Measurements from ENCODE around the gene ALDH4A1. TPM values are rescaled to one million over a fixed set of nuclear protein-coding genes. Genes with fewer than 3 reads are reported as not detected.
A peak's percentile ranks its signal among the peaks of the same experiment; 100 is the strongest.

ALDH4A1 gene, protein sequence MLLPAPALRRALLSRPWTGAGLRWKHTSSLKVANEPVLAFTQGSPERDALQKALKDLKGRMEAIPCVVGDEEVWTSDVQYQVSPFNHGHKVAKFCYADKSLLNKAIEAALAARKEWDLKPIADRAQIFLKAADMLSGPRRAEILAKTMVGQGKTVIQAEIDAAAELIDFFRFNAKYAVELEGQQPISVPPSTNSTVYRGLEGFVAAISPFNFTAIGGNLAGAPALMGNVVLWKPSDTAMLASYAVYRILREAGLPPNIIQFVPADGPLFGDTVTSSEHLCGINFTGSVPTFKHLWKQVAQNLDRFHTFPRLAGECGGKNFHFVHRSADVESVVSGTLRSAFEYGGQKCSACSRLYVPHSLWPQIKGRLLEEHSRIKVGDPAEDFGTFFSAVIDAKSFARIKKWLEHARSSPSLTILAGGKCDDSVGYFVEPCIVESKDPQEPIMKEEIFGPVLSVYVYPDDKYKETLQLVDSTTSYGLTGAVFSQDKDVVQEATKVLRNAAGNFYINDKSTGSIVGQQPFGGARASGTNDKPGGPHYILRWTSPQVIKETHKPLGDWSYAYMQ
- total RNA-seq (1 to 10 TPM; 1.6 to 2.5 TPM), polyA plus RNA-seq (1 to 10 TPM in 1 of 3 donors, under 1 TPM in 2; 0.31 to 2.0 (median 0.39) TPM), total RNA-seq (0.98 to 5.6 (median 4.0) reads per million in 6 experiments)

DNA sequence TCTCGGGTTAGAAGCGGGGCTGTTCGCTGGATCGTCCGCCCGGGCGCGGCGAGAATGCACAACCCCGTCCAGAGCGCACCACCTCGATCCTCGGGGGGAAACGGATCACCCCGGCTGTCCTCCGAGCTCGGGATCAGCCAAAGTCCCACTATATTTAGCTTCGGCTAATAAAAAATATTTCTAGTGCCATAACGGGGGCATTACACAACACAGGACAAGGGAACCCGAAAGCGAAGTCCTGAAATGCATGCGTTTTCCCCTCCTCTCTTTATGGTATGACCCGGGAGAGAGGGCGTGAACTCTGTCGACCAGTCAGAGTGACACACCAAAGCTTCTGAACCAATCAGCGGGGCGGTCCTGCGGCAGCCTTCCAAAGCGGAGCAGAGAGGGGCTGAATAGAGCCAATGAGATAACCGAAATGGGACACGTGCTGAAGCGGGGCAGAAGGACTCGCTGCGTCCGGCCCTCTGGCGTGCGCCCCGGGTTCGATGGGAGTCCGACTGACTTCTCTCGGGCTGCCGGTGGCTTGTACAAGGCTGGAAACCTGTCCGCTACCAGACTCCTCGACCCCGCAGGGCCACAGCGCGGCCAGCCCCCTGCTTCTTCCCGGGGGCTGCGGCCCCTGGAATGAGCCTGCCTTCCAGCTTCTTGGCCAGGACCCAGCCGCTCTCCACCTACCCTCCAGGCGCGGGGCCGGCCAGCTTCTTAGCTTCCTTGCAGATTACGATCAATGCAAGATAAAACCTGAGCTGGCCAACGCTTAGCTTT is at the start of gene ALDH4A1:
TSS of gene ALDH4A1 (minus strand) at position 33 of the 768 bp plus-strand sequence. CDS start at position 1, 32 bp downstream.
- DNase-seq (peak; percentile 77 to 97 (median 92)), ATAC-seq (peak; percentile 96 to 98)
- peaks cover 15 to 58% (median 37%) of the 10 kb centered on the region in 4 donors for H3K4me1 Mint-ChIP-seq
- no peaks in the 10 kb centered on the region for H3K9me3 Mint-ChIP-seq
- H3K4me3 Mint-ChIP-seq: peak within 1 kb of the TSS; percentile 88 to 95 (median 92)
- no peaks in the 10 kb centered on the region for H3K27me3 Mint-ChIP-seq
- H3K27ac Mint-ChIP-seq: peak within 1 kb of the TSS; percentile 82 to 99 (median 98)
- peaks cover 0 to 9% (median under 1%) of the 10 kb centered on the region in 3 donors for H3K36me3 Mint-ChIP-seq
- POLR2A ChIA-PET: interaction anchor here (1.2 to 2.2 kb wide), 8 partner anchors 10 to 171 kb away, joined by 3 to 17 read pairs (median 6); partner anchors contain the start of gene IFFO2

GRCh38 chr1:18951818-18952391 is 49.5 kb upstream of the ALDH4A1 start:
- Mint-ChIP-seq H3K27me3 (no peaks in the 10 kb centered on the region), H3K36me3 (peaks cover 0 to 3% (median 0%) of the 10 kb centered on the region in 3 donors), H3K4me1 (peaks cover 52 to 85% (median 84%) of the 10 kb centered on the region in 4 donors), H3K9me3 (no peaks in the 10 kb centered on the region), H3K27ac (peak overlapping the region; percentile 95 to 100 (median 98)), H3K4me3 (peak overlapping the region; percentile 76 to 95 (median 85))
- POLR2A ChIA-PET: interaction anchor here (1.0 to 25.7 kb wide), 6 partner anchors 9 to 122 kb away, joined by 4 to 430 read pairs (median 5); partner anchors contain the start of gene ALDH4A1
- ATAC-seq: peak; percentile 28 to 50
- DNase-seq: peak; percentile 49 to 88 (median 81)

DNA sequence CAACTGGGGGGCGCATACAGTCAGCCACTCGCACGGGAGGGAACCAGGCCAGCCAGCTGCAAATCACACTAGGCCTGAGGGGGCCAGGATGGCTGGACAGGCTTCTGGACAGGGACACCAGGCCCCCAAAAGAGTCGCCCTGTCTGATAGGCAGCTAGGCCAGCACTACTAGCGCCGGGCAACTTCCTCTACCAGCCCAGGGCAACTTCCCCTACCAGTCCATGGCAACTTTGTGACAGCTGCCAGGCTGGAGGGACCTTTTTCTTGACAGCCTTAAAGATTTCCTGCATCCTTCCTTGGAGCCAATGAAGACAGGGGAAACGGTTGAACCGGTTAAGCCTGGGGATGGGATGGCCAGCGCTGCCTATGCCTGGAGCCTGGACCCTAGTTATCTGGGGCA is 49.1 kb upstream of the ALDH4A1 start:
- Mint-ChIP-seq H3K9me3 (no peaks in the 10 kb centered on the region), H3K4me1 (peaks cover 53 to 89% (median 88%) of the 10 kb centered on the region in 4 donors), H3K27ac (peak overlapping the region; percentile 95 to 100 (median 98)), H3K36me3 (peaks cover 0 to 3% (median 0%) of the 10 kb centered on the region in 3 donors), H3K4me3 (peak overlapping the region; percentile 76 to 95 (median 85)), H3K27me3 (no peaks in the 10 kb centered on the region)
- DNase-seq (peak in 3 of 10 donors; percentile 17 to 33 (median 30)), ATAC-seq (no peak)
- POLR2A ChIA-PET: interaction anchor here (1.0 to 25.7 kb wide), 7 partner anchors 8 to 122 kb away, joined by 4 to 430 read pairs (median 6); partner anchors contain the start of gene ALDH4A1

DNA sequence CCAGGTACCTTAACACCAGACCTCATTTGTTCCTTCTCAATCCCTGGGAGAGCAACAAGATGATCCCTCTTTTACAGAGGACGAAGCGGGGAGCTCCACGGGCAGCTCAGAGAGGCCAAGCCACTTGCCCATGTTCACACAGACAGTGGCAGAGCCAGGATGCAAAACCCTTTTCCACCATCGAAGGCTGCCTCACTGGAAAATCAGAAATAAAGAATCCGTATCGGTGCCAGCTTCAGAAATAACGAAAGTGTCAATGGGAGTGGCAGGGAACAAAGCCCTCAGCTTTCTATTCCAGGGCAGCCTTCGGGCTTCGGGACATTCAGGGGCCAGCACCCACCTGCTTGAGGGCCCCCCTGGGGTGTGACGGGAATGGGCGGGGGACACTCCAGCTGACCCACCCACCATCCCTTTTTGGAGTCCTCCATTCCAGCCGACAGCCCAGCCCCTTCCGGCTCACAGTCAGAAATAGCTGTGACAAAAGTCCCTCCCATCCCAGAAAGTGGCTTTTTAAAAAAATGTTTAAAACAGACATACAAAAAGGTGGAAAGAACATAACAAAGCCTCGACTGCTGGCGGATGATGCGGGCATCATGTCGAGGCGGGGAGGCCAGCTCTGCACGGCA is 48.2 kb upstream of the ALDH4A1 start:
- Mint-ChIP-seq H3K36me3 (peaks cover 0 to 3% (median 0%) of the 10 kb centered on the region in 3 donors), H3K4me1 (peaks cover 57 to 96% (median 94%) of the 10 kb centered on the region in 4 donors), H3K27me3 (no peaks in the 10 kb centered on the region), H3K9me3 (no peaks in the 10 kb centered on the region), H3K27ac (peak overlapping the region; percentile 95 to 100 (median 98)), H3K4me3 (peak overlapping the region; percentile 76 to 95 (median 85))
- POLR2A ChIA-PET: interaction anchor here (1.0 to 25.7 kb wide), 5 partner anchors 9 to 123 kb away, joined by 4 to 430 read pairs (median 11); no protein-coding TSS in a partner anchor
- DNase-seq (peak in 4 of 10 donors; percentile 17 to 29 (median 24)), ATAC-seq (no peak)

- peak overlapping the region; percentile 95 to 100 (median 98) for H3K27ac Mint-ChIP-seq
- peaks cover 60 to 98% (median 97%) of the 10 kb centered on the region in 4 donors for H3K4me1 Mint-ChIP-seq
- peak in 1 of 10 donors; percentile 34 for DNase-seq
- no peaks in the 10 kb centered on the region for H3K9me3 Mint-ChIP-seq
- peaks cover 0 to 3% (median 0%) of the 10 kb centered on the region in 3 donors for H3K36me3 Mint-ChIP-seq
- POLR2A ChIA-PET: interaction anchor here (1.5 to 25.7 kb wide), 4 partner anchors 10 to 124 kb away, joined by 4 to 430 read pairs (median 14); no protein-coding TSS in a partner anchor
- peak overlapping the region; percentile 76 to 95 (median 85) for H3K4me3 Mint-ChIP-seq
- H3K27me3 Mint-ChIP-seq: no peaks in the 10 kb centered on the region
- no peak for ATAC-seq
Observed at GRCh38 chr1:18949686-18950400, 47.5 kb upstream of the ALDH4A1 start.

DNA sequence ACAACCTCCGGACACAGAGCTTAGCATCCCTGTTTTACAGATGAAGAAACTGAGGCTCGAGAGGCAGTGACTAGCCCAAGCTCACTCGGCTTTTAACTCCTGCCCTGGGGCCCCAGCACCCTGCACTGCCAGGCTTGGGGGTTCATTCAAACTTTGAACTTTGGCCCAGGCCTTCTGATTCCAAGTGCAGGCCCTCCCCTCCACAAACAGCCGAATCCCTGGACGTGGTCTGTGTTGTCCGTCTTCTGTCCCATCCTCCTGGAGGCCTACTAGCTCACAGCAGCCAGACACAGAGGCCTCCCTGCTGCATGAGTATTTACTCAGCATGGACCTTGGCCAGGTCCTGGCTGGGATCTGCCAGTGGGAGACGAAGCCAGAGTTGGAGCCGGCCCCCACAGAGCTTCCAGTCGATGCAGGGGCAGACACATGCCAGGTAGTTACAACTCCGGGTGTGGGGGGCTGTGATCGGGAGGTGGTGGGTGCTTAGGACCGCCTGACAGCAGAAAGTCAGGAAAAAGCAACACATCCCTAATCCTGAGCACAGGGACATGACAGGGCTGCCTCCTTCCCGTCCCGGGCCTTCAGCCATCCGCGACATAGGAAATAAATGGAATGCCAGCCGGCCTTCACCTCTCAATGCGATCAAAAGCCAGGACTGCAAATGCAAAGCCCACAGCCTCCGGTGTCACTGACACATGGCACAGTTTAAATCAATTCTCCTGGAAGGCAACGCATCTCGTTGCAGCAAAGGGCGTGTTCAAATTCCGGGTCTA is 46.7 kb upstream of the ALDH4A1 start:
- H3K27me3 Mint-ChIP-seq: no peaks in the 10 kb centered on the region
- POLR2A ChIA-PET: interaction anchor here (0.8 to 25.7 kb wide), 7 partner anchors 8 to 125 kb away, joined by 3 to 430 read pairs (median 7); partner anchors contain the start of gene IFFO2
- peak overlapping the region; percentile 76 to 95 (median 85) for H3K4me3 Mint-ChIP-seq
- ATAC-seq (no peak), DNase-seq (no peak)
- no peaks in the 10 kb centered on the region for H3K9me3 Mint-ChIP-seq
- peak overlapping the region; percentile 96 to 100 (median 98) for H3K27ac Mint-ChIP-seq
- peaks cover 59 to 97% (median 96%) of the 10 kb centered on the region in 4 donors for H3K4me1 Mint-ChIP-seq
- H3K36me3 Mint-ChIP-seq: peaks cover 0 to 3% (median 0%) of the 10 kb centered on the region in 3 donors

DNA sequence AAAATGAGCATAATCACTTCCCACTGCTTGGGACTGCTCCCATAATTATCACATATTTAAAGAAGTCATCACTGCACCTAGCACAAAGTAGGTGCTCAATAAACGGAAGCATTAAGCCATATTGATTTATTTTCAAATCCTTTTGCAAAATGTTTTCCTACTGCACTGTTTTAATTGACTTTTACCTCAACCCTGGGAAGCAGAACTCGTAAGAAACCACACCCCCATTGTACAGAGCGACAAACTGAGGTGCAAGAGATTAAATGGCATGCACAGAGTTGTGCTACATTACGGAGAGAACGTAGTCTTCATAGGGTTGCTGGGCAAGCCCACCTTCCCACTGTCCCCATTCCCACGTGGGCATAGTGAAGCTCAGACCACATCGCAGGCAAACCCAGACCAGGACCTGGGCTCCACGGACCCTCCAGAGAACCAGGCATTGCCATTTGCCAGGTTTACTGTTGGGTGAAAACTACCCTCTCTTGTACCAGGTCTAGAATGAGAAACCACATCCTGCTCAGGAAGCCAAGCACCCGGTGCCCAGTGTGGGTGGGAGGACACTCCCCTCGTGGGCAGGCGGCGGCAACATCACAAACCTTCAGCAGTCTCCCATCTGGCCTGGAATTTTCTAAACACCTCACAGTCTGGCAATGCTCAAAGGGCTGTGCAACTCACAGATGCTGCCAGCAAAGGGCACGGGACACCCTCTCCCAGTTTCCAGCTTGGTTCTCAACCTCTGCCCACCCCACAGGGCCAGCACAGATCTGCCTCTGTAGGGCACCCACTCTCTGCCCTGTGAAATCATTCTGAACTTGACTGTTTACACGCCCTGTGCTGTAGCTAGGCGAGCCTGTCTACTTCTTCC is 45.9 kb upstream of the ALDH4A1 start:
- Mint-ChIP-seq H3K27ac (peak overlapping the region; percentile 92 to 100 (median 98)), H3K36me3 (peaks cover 0 to 6% (median 0%) of the 10 kb centered on the region in 3 donors), H3K9me3 (no peaks in the 10 kb centered on the region), H3K4me3 (peak overlapping the region; percentile 76 to 95 (median 85)), H3K27me3 (no peaks in the 10 kb centered on the region), H3K4me1 (peaks cover 57 to 97% (median 95%) of the 10 kb centered on the region in 4 donors)
- POLR2A ChIA-PET: interaction anchor here (0.8 to 25.7 kb wide), 6 partner anchors 8 to 45 kb away, joined by 3 to 430 read pairs (median 6); partner anchors contain the start of gene IFFO2
- peak; percentile 40 to 83 (median 64) for DNase-seq
- peak; percentile 54 to 55 for ATAC-seq

- peak overlapping the region; percentile 76 to 95 (median 85) for H3K4me3 Mint-ChIP-seq
- POLR2A ChIA-PET: interaction anchor here (1.7 to 25.7 kb wide), 3 partner anchors 8 to 20 kb away, joined by 8 to 430 read pairs (median 28); partner anchors contain the start of gene IFFO2
- peak overlapping the region; percentile 92 to 100 (median 98) for H3K27ac Mint-ChIP-seq
- DNase-seq: peak in 1 of 10 donors; percentile 57
- no peaks in the 10 kb centered on the region for H3K9me3 Mint-ChIP-seq
- H3K27me3 Mint-ChIP-seq: no peaks in the 10 kb centered on the region
- no peak for ATAC-seq
- peaks cover 55 to 92% (median 90%) of the 10 kb centered on the region in 4 donors for H3K4me1 Mint-ChIP-seq
- H3K36me3 Mint-ChIP-seq: peaks cover 0 to 5% (median 0%) of the 10 kb centered on the region in 3 donors
Observed at GRCh38 chr1:18947570-18947969, 45.2 kb upstream of the ALDH4A1 start.
